ENCODE results near the gene PLXND1. TPM values are rescaled to one million over a fixed set of nuclear protein-coding genes. Genes with fewer than 3 reads are reported as not detected.

The PLXND1 gene
- total RNA-seq, 1 experiment from 2014 or later: 47.3 TPM

DNA sequence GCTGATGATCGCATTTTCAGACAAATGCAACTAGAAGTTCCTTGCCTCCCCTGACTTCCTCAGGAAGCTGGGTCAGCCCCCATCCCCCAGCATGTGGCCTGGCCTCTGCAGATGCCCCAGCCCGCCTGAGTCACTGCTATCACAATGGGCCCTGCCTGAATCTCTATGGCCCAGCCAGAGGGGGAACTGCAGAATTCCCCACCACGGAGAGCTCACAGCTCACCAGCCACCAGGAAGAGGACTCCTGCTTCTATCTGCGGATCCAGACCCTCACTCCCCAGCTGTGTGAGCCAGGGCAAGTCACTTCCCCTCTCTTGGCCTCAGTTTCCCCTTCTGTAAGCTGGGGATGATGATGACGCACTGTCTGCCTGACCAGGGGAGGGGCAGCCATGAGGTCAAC lies 6.9 kb downstream of the PLXND1 start:
- Histone ChIP-seq H3K27me3 (ENCODE audit: insufficient read depth, low read length) (no peaks in the 10 kb centered on the region), H3K36me3 (ENCODE audit: control insufficient read depth in 1 of 2, insufficient read depth in 2 of 2, low read length in 2 of 2) (no peaks in the 10 kb centered on the region), H3K9me2 (ENCODE audit: insufficient read depth) (no peaks in the 10 kb centered on the region), H3K27ac (ENCODE audit: low read depth, low read length) (no peak overlapping the region), H4K20me1 (ENCODE audit: insufficient read depth) (no peaks in the 10 kb centered on the region), H2AFZ (ENCODE audit: low read depth, low read length, poor library complexity, severe bottlenecking) (no peak overlapping the region), H3K4me3 (replicated peaks in 1 of 2; ENCODE audit: low read depth in 1 of 2, low read length in 2 of 2) (no peak overlapping the region), H3K9ac (ENCODE audit: low read length) (no peak overlapping the region), H3K9me3 (ENCODE audit: control insufficient read depth in 1 of 2, insufficient read depth in 1 of 2, low read depth in 1 of 2, low read length in 2 of 2) (no peaks in the 10 kb centered on the region), H3K4me2 (ENCODE audit: low read length) (no peak overlapping the region), H3K79me2 (ENCODE audit: insufficient read depth, low read length) (peaks cover 50% of the 10 kb centered on the region), H3K4me1 (ENCODE audit: control insufficient read depth in 1 of 2, insufficient read depth in 2 of 2, low read length in 2 of 2) (peaks cover 10 to 29% of the 10 kb centered on the region in 2 experiments)
- BruUV-seq (replicated peaks): no TSS peak
- ChIA-PET RAD21 (ENCODE audit: low non-redundant PET in 1 of 2, low total read pairs in 2 of 2, uncharacterized antibody in 2 of 2, unreplicated experiment in 2 of 2) (no interaction called here), POLR2A (no interaction called here), CTCF (no interaction called here)
- intact Hi-C loops (cut with micrococcal nuclease): no loop called here
- TF ChIP-seq FOSL1 (IDR thresholded peaks at IDR 0.05; ENCODE audit: low read depth): no peak
- TF ChIP-seq SIN3A (IDR thresholded peaks at IDR 0.05; ENCODE audit: low read depth): no peak
- no peak for TF ChIP-seq EZH2phosphoT487 (IDR thresholded peaks at IDR 0.05; ENCODE audit: borderline replicate concordance)
- TF ChIP-seq EGR1 (IDR thresholded peaks at IDR 0.05; ENCODE audit: low read depth): no peak
- TF ChIP-seq ZFX (IDR thresholded peaks at IDR 0.05): no peak
- no peak for TF ChIP-seq ELF1 (IDR thresholded peaks at IDR 0.05; ENCODE audit: borderline replicate concordance, low read depth)
- no peak for ATAC-seq
- no peak for DNase-seq (ENCODE audit: low read depth, low spot score)

DNA sequence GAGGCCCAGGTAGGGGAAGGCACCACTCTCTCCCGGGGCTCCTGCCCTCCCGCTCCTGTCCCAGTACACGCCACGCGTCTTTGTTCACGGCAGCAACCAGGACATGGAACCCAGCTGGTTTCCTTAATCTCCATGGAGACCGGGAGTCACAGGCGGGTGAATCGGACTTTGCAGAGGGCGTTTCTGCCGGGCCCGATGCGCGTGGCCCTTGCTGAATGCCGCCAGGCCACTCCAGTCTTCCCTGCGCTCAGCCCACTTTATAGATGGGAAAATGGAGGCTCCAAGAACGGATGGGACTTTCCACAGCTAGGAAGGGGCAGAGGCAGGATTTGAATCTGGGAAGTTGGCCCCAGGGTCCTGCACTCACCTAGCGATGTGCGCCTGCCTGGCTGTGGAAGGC lies 7.4 kb downstream of the PLXND1 start:
- H3K27ac ChIP-seq (ENCODE audit: low read depth, low read length): no peak overlapping the region
- CTCF ChIA-PET: no interaction called here

More for the DNA sequence above, 7.4 kb downstream of the PLXND1 start:
- TF ChIP-seq, protein P1, sequence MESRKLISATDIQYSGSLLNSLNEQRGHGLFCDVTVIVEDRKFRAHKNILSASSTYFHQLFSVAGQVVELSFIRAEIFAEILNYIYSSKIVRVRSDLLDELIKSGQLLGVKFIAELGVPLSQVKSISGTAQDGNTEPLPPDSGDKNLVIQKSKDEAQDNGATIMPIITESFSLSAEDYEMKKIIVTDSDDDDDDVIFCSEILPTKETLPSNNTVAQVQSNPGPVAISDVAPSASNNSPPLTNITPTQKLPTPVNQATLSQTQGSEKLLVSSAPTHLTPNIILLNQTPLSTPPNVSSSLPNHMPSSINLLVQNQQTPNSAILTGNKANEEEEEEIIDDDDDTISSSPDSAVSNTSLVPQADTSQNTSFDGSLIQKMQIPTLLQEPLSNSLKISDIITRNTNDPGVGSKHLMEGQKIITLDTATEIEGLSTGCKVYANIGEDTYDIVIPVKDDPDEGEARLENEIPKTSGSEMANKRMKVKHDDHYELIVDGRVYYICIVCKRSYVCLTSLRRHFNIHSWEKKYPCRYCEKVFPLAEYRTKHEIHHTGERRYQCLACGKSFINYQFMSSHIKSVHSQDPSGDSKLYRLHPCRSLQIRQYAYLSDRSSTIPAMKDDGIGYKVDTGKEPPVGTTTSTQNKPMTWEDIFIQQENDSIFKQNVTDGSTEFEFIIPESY (IDR thresholded peaks at IDR 0.05; ENCODE audit: extremely low read depth, insufficient replicate concordance, low read length): no peak
- TF ChIP-seq JUND (IDR thresholded peaks at IDR 0.05) (no peak), POLR2AphosphoS5 (IDR thresholded peaks at IDR 0.05; ENCODE audit: low read depth, low read length) (no peak), ZNF274 (IDR thresholded peaks at IDR 0.05; ENCODE audit: low read depth, low read length) (no peak), POLR2A (IDR thresholded peaks at IDR 0.05; ENCODE audit: borderline replicate concordance, extremely low read depth, insufficient read depth, insufficient read length) (no peak), EZH2 (IDR thresholded peaks at IDR 0.05) (no peak), CBX3 (IDR thresholded peaks at IDR 0.05; ENCODE audit: low read depth) (no peak), EGR1 (IDR thresholded peaks at IDR 0.05; ENCODE audit: low read depth) (no peak), FOSL1 (IDR thresholded peaks at IDR 0.05; ENCODE audit: low read depth) (no peak)
- TF ChIP-seq, protein P2, sequence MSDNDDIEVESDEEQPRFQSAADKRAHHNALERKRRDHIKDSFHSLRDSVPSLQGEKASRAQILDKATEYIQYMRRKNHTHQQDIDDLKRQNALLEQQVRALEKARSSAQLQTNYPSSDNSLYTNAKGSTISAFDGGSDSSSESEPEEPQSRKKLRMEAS (IDR thresholded peaks at IDR 0.05): no peak
- BruUV-seq (replicated peaks): no TSS peak
- H3K4me1 ChIP-seq (ENCODE audit: control insufficient read depth in 1 of 2, insufficient read depth in 2 of 2, low read length in 2 of 2): peaks cover 10 to 24% of the 10 kb centered on the region in 2 experiments
- peaks cover 44% of the 10 kb centered on the region for H3K79me2 ChIP-seq (ENCODE audit: insufficient read depth, low read length)
- no peaks in the 10 kb centered on the region for H3K27me3 ChIP-seq (ENCODE audit: insufficient read depth, low read length)
- RAD21 ChIA-PET (ENCODE audit: low non-redundant PET in 1 of 2, low total read pairs in 2 of 2, uncharacterized antibody in 2 of 2, unreplicated experiment in 2 of 2): no interaction called here
- no peaks in the 10 kb centered on the region for H4K20me1 ChIP-seq (ENCODE audit: insufficient read depth)
- no peak overlapping the region for H2AFZ ChIP-seq (ENCODE audit: low read depth, low read length, poor library complexity, severe bottlenecking)
- POLR2A ChIA-PET: no interaction called here
- intact Hi-C loops (cut with micrococcal nuclease): no loop called here
- no peaks in the 10 kb centered on the region for H3K9me2 ChIP-seq (ENCODE audit: insufficient read depth)
- no peaks in the 10 kb centered on the region for H3K9me3 ChIP-seq (ENCODE audit: control insufficient read depth in 1 of 2, insufficient read depth in 1 of 2, low read depth in 1 of 2, low read length in 2 of 2)
- DNase-seq (ENCODE audit: low read depth, low spot score): no peak
- no peak for ATAC-seq
- H3K4me3 ChIP-seq (replicated peaks in 1 of 2; ENCODE audit: low read depth in 1 of 2, low read length in 2 of 2): no peak overlapping the region
- no peaks in the 10 kb centered on the region for H3K36me3 ChIP-seq (ENCODE audit: control insufficient read depth in 1 of 2, insufficient read depth in 2 of 2, low read length in 2 of 2)
- H3K4me2 ChIP-seq (ENCODE audit: low read length): no peak overlapping the region
- no peak overlapping the region for H3K9ac ChIP-seq (ENCODE audit: low read length)

Data from HCT116 (cell line).